Aorta (tissue), 5 donors: ENCODE measurements around the gene GOLGA6L2. TPM values are rescaled to one million over a fixed set of nuclear protein-coding genes. Genes with fewer than 3 reads are reported as not detected.
A peak's percentile ranks its signal among the peaks of the same experiment; 100 is the strongest.

Experiments used
- ATAC-seq: fragments of 200-7000 bp; cut with Tn5 transposase; one replicate; pipeline ENCODE4 v1.9.1; 2022; ENCODE audit warnings: moderate library complexity; ENCODE audit not compliant: low FRiP score
- DNase-seq, 2 donors: peaks; one replicate each; pipeline ENCODE4 v3.0.0-alpha.2; 2020
- H3K27ac ChIP-seq, 2 donors: one replicate each; pipeline ENCODE4 v1.5.1; 2013; ENCODE audit warnings: low read length in 2 of 2, mild to moderate bottlenecking in 2 of 2, moderate library complexity in 2 of 2, control low read depth in 1 of 2, inconsistent platforms in 1 of 2, low read depth in 1 of 2
- H3K27me3 ChIP-seq, 2 donors: one replicate each; pipeline ENCODE4 v1.6.1; 2013; ENCODE audit warnings: control low read depth in 1 of 2, low read length in 1 of 2, mild to moderate bottlenecking in 1 of 2, moderate library complexity in 1 of 2; ENCODE audit not compliant: insufficient read depth in 2 of 2, control insufficient read depth in 1 of 2
- H3K36me3 ChIP-seq, 2 donors: one replicate each; pipeline ENCODE4 v1.6.1; 2013; ENCODE audit warnings: control low read depth in 1 of 2, low read length in 1 of 2, mild to moderate bottlenecking in 1 of 2; ENCODE audit not compliant: insufficient read depth in 2 of 2, control insufficient read depth in 1 of 2
- H3K4me1 ChIP-seq, 2 donors: one replicate each; pipeline ENCODE4 v1.6.1; 2013; ENCODE audit warnings: low read length in 2 of 2, control low read depth in 1 of 2, mild to moderate bottlenecking in 1 of 2, moderate library complexity in 1 of 2; ENCODE audit not compliant: insufficient read depth in 2 of 2, control insufficient read depth in 1 of 2
- H3K4me3 ChIP-seq, 2 donors: one replicate each; pipeline ENCODE4 v1.5.1; 2013; ENCODE audit warnings: low read length in 2 of 2, control low read depth in 1 of 2, mild to moderate bottlenecking in 1 of 2
- H3K9me3 ChIP-seq: one replicate; pipeline ENCODE4 v1.6.1; 2013; ENCODE audit warnings: mild to moderate bottlenecking, low read length; ENCODE audit not compliant: control insufficient read depth
- WGBS, 2 donors: extraction: QIAGEN DNeasy Blood & Tissue Kit; methylation state at CpG; one replicate each; pipeline ENCODE4 v1.1.7; 2013; 5-methylcytosine and 5-hydroxymethylcytosine counted together
- intact Hi-C, 2 donors: fragments of 100-400 bp; cut with DNase I; formaldehyde crosslinking; loops; one replicate each; pipeline versions ENCODE4 v1.14.2 to v1.15.0; 2022
- polyA plus RNA-seq, 2 donors: library from polyadenylated mRNA; stranded (reverse); fragments of 200-250 nt; gene quantifications; one replicate each; pipeline ENCODE4 v1.2.3, GENCODE V29; 2013
- total RNA-seq, 2 donors: library from RNA; stranded (reverse); fragmentation: NEBNext Ultra II Directional; extraction: Animal tissue kit (Norgen Biotek cat#: 25700); gene quantifications; one replicate each; pipeline ENCODE4 v1.2.1, GENCODE V29; 2021
- donor health status: healthy with polysubstance abuse.
- donor health status: Bipolar disorder and iron deficiency.
- donor health status: DM: no; HTN: no; CAD: no.
- donor health status: DM: no; HTN: no; CAD: no.
- donor health status: DM: yes; HTN: yes; CAD: no.

GOLGA6L2 gene
- total and polyA plus RNA-seq, 4 donors: 0.13 TPM; not detected in 3

GRCh38 chr15:23467110-23467600, 20.1 kb upstream of the GOLGA6L2 start:
- no peaks in the 10 kb centered on the region for H3K4me1 ChIP-seq
- no peak for DNase-seq
- H3K27me3 ChIP-seq: no peaks in the 10 kb centered on the region
- no peak for ATAC-seq
- intact Hi-C loops: loop anchor here in 1 of 2 donors (5.0 kb wide), 1 partner anchor 430 kb away; the partner anchor contains the start of gene TUBGCP5
- H3K27ac ChIP-seq: no peak overlapping the region
- WGBS, 2 donors: 73 to 76% methylated on average over 3 of the region's 3 CpGs
- H3K4me3 ChIP-seq: no peak overlapping the region
- H3K36me3 ChIP-seq: no peaks in the 10 kb centered on the region
- no peaks in the 10 kb centered on the region for H3K9me3 ChIP-seq

GRCh38 chr15:23457890-23458289, 10.8 kb upstream of the GOLGA6L2 start:
- intact Hi-C loops: no loop called here
- no peak for ATAC-seq

GRCh38 chr15:23446215-23447106, 582 bp downstream of the GOLGA6L2 start:
- no peak overlapping the region for H3K27ac ChIP-seq
- intact Hi-C loops: no loop called here
- no peaks in the 10 kb centered on the region for H3K9me3 ChIP-seq
- H3K27me3 ChIP-seq: no peaks in the 10 kb centered on the region
- ATAC-seq (no peak), DNase-seq (no peak)
- 78 to 86% methylated on average over 15 of the region's 15 CpGs for WGBS, 2 donors
- no peaks in the 10 kb centered on the region for H3K4me1 ChIP-seq
- H3K36me3 ChIP-seq: no peaks in the 10 kb centered on the region
- H3K4me3 ChIP-seq: no peak overlapping the region

More at GRCh38 chr15:23457890-23458289, 10.8 kb upstream of the GOLGA6L2 start:
- no peak overlapping the region for H3K27ac ChIP-seq
- H3K27me3 ChIP-seq: no peaks in the 10 kb centered on the region
- WGBS, 2 donors: 59 to 61% methylated on average over 5 of the region's 5 CpGs
- no peaks in the 10 kb centered on the region for H3K4me1 ChIP-seq
- no peaks in the 10 kb centered on the region for H3K36me3 ChIP-seq
- DNase-seq: no peak
- H3K4me3 ChIP-seq: no peak overlapping the region
- H3K9me3 ChIP-seq: no peaks in the 10 kb centered on the region

DNA sequence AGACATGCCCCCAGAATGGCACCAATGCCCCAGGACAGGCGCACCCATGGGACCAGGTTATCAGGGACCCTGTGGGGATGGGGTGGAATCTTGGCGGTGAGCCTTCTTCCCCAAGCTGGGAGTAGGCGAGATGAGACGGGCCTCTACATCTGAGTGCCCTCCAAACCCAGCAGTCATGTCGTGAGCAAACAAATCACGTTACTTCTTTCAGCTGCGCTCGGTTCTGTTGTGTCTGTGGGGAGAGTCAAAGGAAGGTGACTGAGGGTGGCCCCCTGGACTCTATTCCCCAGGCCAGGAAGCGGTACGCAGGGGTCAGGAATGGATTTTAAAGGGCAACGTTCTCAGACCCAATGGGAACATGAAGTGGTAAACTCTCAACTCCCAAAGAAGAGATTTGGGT, 2.8 kb downstream of the GOLGA6L2 start:
- WGBS, 2 donors: 78 to 80% methylated on average over 11 of the region's 11 CpGs
- H3K27ac ChIP-seq: no peak overlapping the region
- H3K4me1 ChIP-seq: no peaks in the 10 kb centered on the region

GRCh38 chr15:23441204-23441603, 5.8 kb downstream of the GOLGA6L2 start:
- H3K9me3 ChIP-seq: no peaks in the 10 kb centered on the region
- intact Hi-C loops: no loop called here
- 85 to 87% methylated on average over 13 of the region's 13 CpGs for WGBS, 2 donors

More for the DNA sequence above, 2.8 kb downstream of the GOLGA6L2 start:
- intact Hi-C loops: no loop called here
- Histone ChIP-seq H3K36me3 (no peaks in the 10 kb centered on the region), H3K4me3 (no peak overlapping the region), H3K9me3 (no peaks in the 10 kb centered on the region), H3K27me3 (no peaks in the 10 kb centered on the region)
- no peak for DNase-seq
- no peak for ATAC-seq

GRCh38 chr15:23440596-23440995, 6.4 kb downstream of the GOLGA6L2 start:
- no peak for ATAC-seq
- Histone ChIP-seq H3K4me3 (no peak overlapping the region), H3K27ac (no peak overlapping the region), H3K9me3 (no peaks in the 10 kb centered on the region), H3K27me3 (no peaks in the 10 kb centered on the region), H3K36me3 (no peaks in the 10 kb centered on the region), H3K4me1 (no peaks in the 10 kb centered on the region)
- intact Hi-C loops: no loop called here
- DNase-seq: peak in 1 of 2 donors; percentile 36
- WGBS, 2 donors: 93 to 94% methylated on average over 10 of the region's 10 CpGs

More at GRCh38 chr15:23441204-23441603, 5.8 kb downstream of the GOLGA6L2 start:
- no peaks in the 10 kb centered on the region for H3K36me3 ChIP-seq
- no peak overlapping the region for H3K27ac ChIP-seq
- no peaks in the 10 kb centered on the region for H3K27me3 ChIP-seq
- no peak for ATAC-seq
- peak in 1 of 2 donors; percentile 51 for DNase-seq
- no peaks in the 10 kb centered on the region for H3K4me1 ChIP-seq
- no peak overlapping the region for H3K4me3 ChIP-seq

DNA sequence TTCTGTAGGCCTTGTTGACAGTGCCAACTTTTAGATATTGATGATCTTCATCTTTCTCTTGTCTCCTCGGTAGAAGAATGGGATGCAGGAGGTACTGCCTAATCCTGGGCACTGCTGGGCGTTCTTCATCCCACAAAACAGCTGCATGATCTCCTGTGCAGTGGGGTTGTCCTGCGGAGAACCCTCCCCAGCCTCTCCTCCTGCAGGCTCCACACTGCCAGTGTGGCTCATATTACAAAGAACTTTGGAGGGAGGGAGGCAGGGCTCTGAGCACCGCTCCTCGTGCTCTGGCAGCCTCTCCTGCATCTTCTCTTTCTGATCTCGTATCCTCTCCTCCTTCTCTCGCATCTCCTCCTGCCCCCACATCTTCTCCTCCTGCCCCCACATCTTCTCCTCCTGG, 7.5 kb downstream of the GOLGA6L2 start:
- DNase-seq (no peak), ATAC-seq (no peak)
- Histone ChIP-seq H3K9me3 (no peaks in the 10 kb centered on the region), H3K4me3 (no peak overlapping the region), H3K4me1 (no peaks in the 10 kb centered on the region), H3K27me3 (no peaks in the 10 kb centered on the region), H3K36me3 (no peaks in the 10 kb centered on the region), H3K27ac (no peak overlapping the region)
- 80 to 81% methylated on average over 7 of the region's 7 CpGs for WGBS, 2 donors
- intact Hi-C loops: no loop called here

DNA sequence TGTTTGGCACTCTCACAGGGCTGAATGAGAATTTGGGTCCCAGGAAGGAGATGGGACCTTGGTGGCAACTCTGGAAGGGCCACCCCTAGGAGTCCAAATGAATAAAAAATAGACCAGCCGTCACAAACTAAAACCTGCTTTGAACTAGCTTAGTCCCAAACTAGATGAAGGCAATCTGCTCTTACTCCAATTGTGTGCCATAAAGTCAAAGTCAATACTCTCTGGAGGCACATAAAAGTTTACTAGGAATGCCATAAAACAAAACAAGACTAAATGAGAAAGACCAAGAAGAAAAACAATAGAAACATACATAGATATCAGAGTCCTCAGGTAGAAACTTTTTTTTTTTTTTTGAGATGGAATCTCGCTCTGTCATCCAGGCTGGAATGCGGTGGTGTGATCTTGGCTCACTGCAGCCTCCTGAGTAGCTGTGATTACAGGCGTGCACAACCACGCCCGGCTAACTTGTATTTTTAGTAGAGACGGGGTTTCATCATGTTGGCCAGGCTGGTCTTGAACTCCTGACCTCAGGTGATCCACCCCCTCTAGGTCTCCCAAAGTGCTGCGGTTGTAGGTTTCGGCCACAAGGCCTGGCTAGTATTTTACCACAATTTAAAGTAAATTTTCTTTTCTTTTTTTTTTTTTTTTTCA, 8.1 kb downstream of the GOLGA6L2 start:
- Histone ChIP-seq H3K36me3 (no peaks in the 10 kb centered on the region), H3K9me3 (no peaks in the 10 kb centered on the region), H3K27me3 (no peaks in the 10 kb centered on the region), H3K4me1 (no peaks in the 10 kb centered on the region), H3K27ac (no peak overlapping the region), H3K4me3 (no peak overlapping the region)
- intact Hi-C loops: no loop called here
- DNase-seq (no peak), ATAC-seq (no peak)
- 75 to 83% methylated on average over 7 to 9 of the region's 9 CpGs for WGBS, 2 donors
